SK-N-SH treated with all-trans-retinoic acid at 6 μM for 48 hours (cell line): ENCODE results near the gene SH3TC1.

Experiments
- BACH2 ChIP-seq: fragments of 250-450 bp; sonication (Bioruptor Pico); IDR thresholded peaks from 2 replicates; pipeline ENCODE4 v1.9.0; 2021; ENCODE audit warnings: mild to moderate bottlenecking, borderline replicate concordance
- CSDC2 ChIP-seq: fragments of 250-450 bp; sonication (Bioruptor Pico); IDR thresholded peaks from 2 replicates; pipeline ENCODE4 v1.5.0; 2020; ENCODE audit warnings: mild to moderate bottlenecking, moderate library complexity
- PPARA ChIP-seq: fragments of 250-450 bp; sonication (Bioruptor Pico); IDR thresholded peaks from 2 replicates; pipeline ENCODE4 v1.5.0; 2020; ENCODE audit warnings: mild to moderate bottlenecking, borderline replicate concordance
- RARB ChIP-seq: fragments of 250-450 bp; sonication (Bioruptor Pico); IDR thresholded peaks from 2 replicates; pipeline ENCODE4 v1.8.0; 2021; ENCODE audit warnings: mild to moderate bottlenecking, moderate library complexity
- SNAI2 ChIP-seq: fragments of 250-450 bp; sonication (Bioruptor Pico); IDR thresholded peaks from 2 replicates; pipeline ENCODE4 v1.5.0; 2020; ENCODE audit warnings: mild to moderate bottlenecking, moderate library complexity
- ZC3H10 ChIP-seq: fragments of 250-450 bp; sonication (Bioruptor Pico); IDR thresholded peaks from 2 replicates; pipeline ENCODE4 v1.5.1; 2021; ENCODE audit warnings: mild to moderate bottlenecking, moderate library complexity
- ZFP30 ChIP-seq: fragments of 450-650 bp; formaldehyde crosslinking; IDR thresholded peaks from 2 replicates; pipeline ENCODE4 v1.5.0; 2022; ENCODE audit warnings: mild to moderate bottlenecking, moderate library complexity

DNA sequence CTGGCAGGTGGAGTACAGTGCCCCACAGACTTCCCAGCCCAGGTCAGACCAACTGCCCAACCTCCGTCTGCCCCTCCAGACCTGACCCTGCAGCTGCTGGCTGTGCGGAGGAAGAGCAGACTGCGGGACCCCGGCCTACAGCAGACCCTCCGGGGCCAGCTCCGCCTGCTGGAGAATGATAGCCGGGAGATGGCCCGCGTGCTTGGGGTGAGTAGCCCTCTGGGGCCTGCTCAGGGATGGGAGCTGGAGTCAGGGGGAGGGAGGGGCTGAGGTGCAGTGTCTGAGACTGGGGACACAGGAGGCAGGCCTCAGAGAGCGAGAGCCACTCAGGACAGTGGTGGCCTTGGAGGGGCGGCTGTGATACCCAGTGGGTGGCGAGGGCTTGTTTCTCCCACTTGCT, 13.5 kb downstream of the SH3TC1 start:
- TF ChIP-seq RARB (CRISPR knock-in tag) (no peak), SNAI2 (CRISPR knock-in tag) (no peak), ZC3H10 (no peak), CSDC2 (CRISPR knock-in tag) (no peak), PPARA (CRISPR knock-in tag) (no peak), ZFP30 (CRISPR knock-in tag) (no peak), BACH2 (CRISPR knock-in tag) (no peak)
